EL (cell line): Measurements from ENCODE around the gene DEFB125.
"Not testable (repeated sequence)": the region's sequence is repeated elsewhere in the genome, so short reads cannot be mapped to it uniquely, and the experiment has no call there.

Experiments
- DNase-seq: peaks from one replicate; pipeline ENCODE4 v3.0.0-alpha.2; 2016

DEFB125 gene

GRCh38 chr20:87401-87800, at the start of gene DEFB125:
Gene DEFB125, plus strand, starts transcription at chr20:87672. Its CDS starts 38 bp downstream, at chr20:87710.
- DNase-seq: no peak

- DNase-seq: peak; percentile 2
Observed at GRCh38 chr20:60035-60918, 27.2 kb upstream of the DEFB125 start.

- DNase-seq: no peak
Observed at GRCh38 chr20:61230-61629, 26.2 kb upstream of the DEFB125 start.

GRCh38 chr20:61757-62156, 25.7 kb upstream of the DEFB125 start:
- no peak for DNase-seq

GRCh38 chr20:62487-62886, 25.0 kb upstream of the DEFB125 start:
- no peak for DNase-seq

- DNase-seq: no peak
Observed at GRCh38 chr20:64026-64603, 23.4 kb upstream of the DEFB125 start.

- DNase-seq: no peak
Observed at GRCh38 chr20:64766-65322, 22.6 kb upstream of the DEFB125 start.

- DNase-seq: no peak
Observed at GRCh38 chr20:77231-77630, 10.2 kb upstream of the DEFB125 start.

- no peak for DNase-seq
Observed at GRCh38 chr20:78338-78737, 9.1 kb upstream of the DEFB125 start.

- no peak for DNase-seq
Observed at GRCh38 chr20:79565-79964, 7.9 kb upstream of the DEFB125 start.

- DNase-seq: no peak
Observed at GRCh38 chr20:90651-91050, 3.2 kb downstream of the DEFB125 start.

GRCh38 chr20:93641-94040, 6.2 kb downstream of the DEFB125 start:
- DNase-seq: no peak

GRCh38 chr20:95215-95614, 7.7 kb downstream of the DEFB125 start:
- no peak for DNase-seq

- not testable (repeated sequence) for DNase-seq
Observed at GRCh38 chr20:97691-98090, 10.2 kb downstream of the DEFB125 start.

GRCh38 chr20:101975-102374, 14.5 kb downstream of the DEFB125 start:
- no peak for DNase-seq

- DNase-seq: no peak
Observed at GRCh38 chr20:103456-103855, 16.0 kb downstream of the DEFB125 start.

- DNase-seq: no peak
Observed at GRCh38 chr20:112396-112795, 24.9 kb downstream of the DEFB125 start.

- DNase-seq: no peak
Observed at GRCh38 chr20:117518-117917, 30.0 kb downstream of the DEFB125 start.

GRCh38 chr20:129786-130323, 42.4 kb downstream of the DEFB125 start:
- DNase-seq: not testable (repeated sequence)

- peak; percentile 6 for DNase-seq
Observed at GRCh38 chr20:137668-138490, 50.4 kb downstream of the DEFB125 start.

GRCh38 chr20:142290-142689, 54.8 kb downstream of the DEFB125 start, which contains the start of gene DEFB126:
Gene DEFB126, plus strand, starts transcription at chr20:142590. Its CDS starts 39 bp downstream, at chr20:142629.
- no peak for DNase-seq

GRCh38 chr20:145877-146276, 58.4 kb downstream of the DEFB125 start:
- no peak for DNase-seq
